ENCODE measurements around the gene PTGES3. TPM values are rescaled to one million over a fixed set of nuclear protein-coding genes. Genes with fewer than 3 reads are reported as not detected.
"Not testable (repeated sequence)": the region's sequence is repeated elsewhere in the genome, so short reads cannot be mapped to it uniquely, and the experiment has no call there.

Gene PTGES3
- total RNA-seq, 2 donors from 2014 or later = 27.4 to 56.0 TPM

DNA sequence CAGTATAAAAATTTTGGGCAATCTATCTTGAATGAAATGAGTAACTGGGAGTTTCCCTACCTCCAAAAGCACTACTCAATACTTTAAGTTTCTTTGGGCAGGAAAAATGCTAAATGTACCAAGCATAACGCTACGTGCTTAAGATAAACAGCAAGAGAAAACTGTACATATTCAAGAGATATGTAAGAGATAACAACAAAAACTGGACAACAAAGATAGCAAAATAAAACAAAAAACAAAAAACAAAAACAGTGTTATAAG is 20.0 kb downstream of the PTGES3 start:
- Histone ChIP-seq H3K27ac (no peak overlapping the region), H3K36me3 (replicated peaks in 1 of 2; ENCODE audit: insufficient read depth in 1 of 2, low read depth in 2 of 2) (peaks cover 4 to 36% of the 10 kb centered on the region in 2 donors), H3K4me3 (no peak overlapping the region), H3K9me3 (no peaks in the 10 kb centered on the region), H3K27me3 (no peaks in the 10 kb centered on the region), H3K4me1 (peaks cover 26% of the 10 kb centered on the region)
- 52 to 65% methylated on average over 2 of the region's 2 CpGs for WGBS, 2 donors
- intact Hi-C loops (cut with DNase I) = no loop called here
- ATAC-seq (no peak), DNase-seq (no peak)
- no peak for TF ChIP-seq POLR2A (IDR thresholded peaks at IDR 0.05)
- TF ChIP-seq, protein P1, sequence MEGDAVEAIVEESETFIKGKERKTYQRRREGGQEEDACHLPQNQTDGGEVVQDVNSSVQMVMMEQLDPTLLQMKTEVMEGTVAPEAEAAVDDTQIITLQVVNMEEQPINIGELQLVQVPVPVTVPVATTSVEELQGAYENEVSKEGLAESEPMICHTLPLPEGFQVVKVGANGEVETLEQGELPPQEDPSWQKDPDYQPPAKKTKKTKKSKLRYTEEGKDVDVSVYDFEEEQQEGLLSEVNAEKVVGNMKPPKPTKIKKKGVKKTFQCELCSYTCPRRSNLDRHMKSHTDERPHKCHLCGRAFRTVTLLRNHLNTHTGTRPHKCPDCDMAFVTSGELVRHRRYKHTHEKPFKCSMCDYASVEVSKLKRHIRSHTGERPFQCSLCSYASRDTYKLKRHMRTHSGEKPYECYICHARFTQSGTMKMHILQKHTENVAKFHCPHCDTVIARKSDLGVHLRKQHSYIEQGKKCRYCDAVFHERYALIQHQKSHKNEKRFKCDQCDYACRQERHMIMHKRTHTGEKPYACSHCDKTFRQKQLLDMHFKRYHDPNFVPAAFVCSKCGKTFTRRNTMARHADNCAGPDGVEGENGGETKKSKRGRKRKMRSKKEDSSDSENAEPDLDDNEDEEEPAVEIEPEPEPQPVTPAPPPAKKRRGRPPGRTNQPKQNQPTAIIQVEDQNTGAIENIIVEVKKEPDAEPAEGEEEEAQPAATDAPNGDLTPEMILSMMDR (IDR thresholded peaks at IDR 0.05) = no peak

DNA sequence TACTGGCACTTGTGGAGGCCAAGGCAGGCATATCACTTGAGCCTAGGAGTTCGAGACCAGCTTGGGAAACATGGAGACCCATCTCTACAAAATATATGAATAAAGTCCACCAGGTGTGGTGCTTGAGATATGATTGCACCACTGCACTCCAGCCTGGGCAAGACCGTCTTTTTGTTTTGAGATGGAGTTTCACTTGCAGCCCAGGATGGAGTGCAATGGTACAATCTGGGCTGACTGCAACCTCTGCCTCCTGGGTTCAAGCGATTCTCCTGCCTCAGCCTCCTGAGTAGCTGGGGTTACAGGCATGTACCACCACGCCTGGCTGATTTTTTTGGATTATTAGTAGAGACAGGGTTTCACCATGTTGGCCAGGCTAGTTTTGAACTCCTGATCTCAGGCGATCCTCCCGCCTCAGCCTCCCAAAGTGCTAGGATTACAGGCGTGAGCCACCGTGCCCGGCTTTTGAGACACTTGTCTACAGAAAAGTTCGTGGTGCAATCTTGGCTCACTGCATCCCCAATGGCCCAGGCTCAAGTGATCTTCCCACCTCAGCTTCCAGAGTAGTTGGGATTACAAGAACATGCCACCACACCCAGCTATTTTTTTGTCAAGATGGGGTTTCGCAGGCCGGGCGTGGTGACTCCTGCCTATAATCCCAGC is 26.0 kb downstream of the PTGES3 start:
- no peaks in the 10 kb centered on the region for H3K9me3 ChIP-seq
- no peak overlapping the region for H3K27ac ChIP-seq
- TF ChIP-seq, protein P1 (IDR thresholded peaks at IDR 0.05) = no peak
- TF ChIP-seq POLR2A (IDR thresholded peaks at IDR 0.05) = no peak
- WGBS, 2 donors = 89 to 90% methylated on average over 8 to 13 of the region's 13 CpGs
- H3K27me3 ChIP-seq = no peaks in the 10 kb centered on the region
- H3K4me1 ChIP-seq = no peaks in the 10 kb centered on the region
- peaks cover 0 to 23% of the 10 kb centered on the region in 2 donors for H3K36me3 ChIP-seq (replicated peaks in 1 of 2; ENCODE audit: insufficient read depth in 1 of 2, low read depth in 2 of 2)
- no peak overlapping the region for H3K4me3 ChIP-seq
- no peak for DNase-seq
- ATAC-seq = no peak
- intact Hi-C loops (cut with DNase I) = no loop called here

DNA sequence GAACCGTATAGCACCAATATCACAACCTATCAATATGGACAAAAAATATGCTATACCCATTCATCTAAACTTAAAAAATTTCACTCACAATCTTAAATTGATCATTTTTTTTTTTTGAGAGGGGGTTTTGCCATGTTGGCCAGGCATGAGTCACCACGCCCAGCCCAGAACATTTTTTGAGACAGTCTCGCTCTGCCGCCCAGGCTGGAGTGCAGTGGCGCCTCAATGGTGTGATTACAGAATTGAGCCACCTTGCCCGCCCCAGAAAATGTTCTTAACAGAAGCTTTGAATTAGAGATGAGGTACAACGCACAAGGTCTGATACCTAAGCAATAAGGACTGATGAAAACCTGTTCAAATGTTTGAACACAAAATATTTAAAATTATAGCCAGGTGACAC is 26.5 kb downstream of the PTGES3 start:
- TF ChIP-seq POLR2A (IDR thresholded peaks at IDR 0.05) = no peak
- Histone ChIP-seq H3K4me3 (no peak overlapping the region), H3K4me1 (no peaks in the 10 kb centered on the region), H3K36me3 (replicated peaks in 1 of 2; ENCODE audit: insufficient read depth in 1 of 2, low read depth in 2 of 2) (peaks cover 0 to 19% of the 10 kb centered on the region in 2 donors), H3K27ac (no peak overlapping the region), H3K9me3 (no peaks in the 10 kb centered on the region), H3K27me3 (no peaks in the 10 kb centered on the region)
- intact Hi-C loops (cut with DNase I) = no loop called here
- WGBS, 2 donors = 94 to 96% methylated on average over 7 of the region's 7 CpGs
- DNase-seq (no peak), ATAC-seq (no peak)

DNA sequence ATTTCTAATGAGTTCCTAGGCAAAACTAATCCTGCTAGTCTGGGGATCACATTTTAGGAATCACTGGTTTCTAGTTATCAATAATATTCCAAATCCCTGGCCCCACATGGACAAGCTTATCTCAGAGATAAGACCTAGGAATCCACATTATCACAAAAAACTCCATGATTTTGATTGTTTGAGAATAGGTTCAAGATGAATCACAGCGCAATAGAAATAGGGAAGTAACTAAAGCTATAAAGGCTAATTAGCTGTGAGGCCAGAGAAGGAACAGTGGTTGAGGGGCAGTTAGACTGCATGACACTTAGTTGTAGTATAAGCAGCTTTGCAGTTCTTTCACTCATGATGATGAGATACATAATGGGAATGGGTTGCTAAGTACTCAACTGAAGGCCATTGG is 29.2 kb downstream of the PTGES3 start:
- no peak overlapping the region for H3K27ac ChIP-seq
- no peak for DNase-seq
- TF ChIP-seq POLR2A (IDR thresholded peaks at IDR 0.05) = no peak
- TF ChIP-seq, protein P1 (IDR thresholded peaks at IDR 0.05) = no peak
- H3K4me3 ChIP-seq = no peak overlapping the region
- no peaks in the 10 kb centered on the region for H3K4me1 ChIP-seq
- intact Hi-C loops (cut with DNase I) = no loop called here
- ATAC-seq = no peak
- peaks cover 0 to 4% of the 10 kb centered on the region in 2 donors for H3K36me3 ChIP-seq (replicated peaks in 1 of 2; ENCODE audit: insufficient read depth in 1 of 2, low read depth in 2 of 2)
- no peaks in the 10 kb centered on the region for H3K27me3 ChIP-seq
- WGBS, 2 donors = 75 to 76% methylated on average over 1 of the region's 1 CpG
- H3K9me3 ChIP-seq = peaks cover 0 to 5% (median 0%) of the 10 kb centered on the region in 3 donors

DNA sequence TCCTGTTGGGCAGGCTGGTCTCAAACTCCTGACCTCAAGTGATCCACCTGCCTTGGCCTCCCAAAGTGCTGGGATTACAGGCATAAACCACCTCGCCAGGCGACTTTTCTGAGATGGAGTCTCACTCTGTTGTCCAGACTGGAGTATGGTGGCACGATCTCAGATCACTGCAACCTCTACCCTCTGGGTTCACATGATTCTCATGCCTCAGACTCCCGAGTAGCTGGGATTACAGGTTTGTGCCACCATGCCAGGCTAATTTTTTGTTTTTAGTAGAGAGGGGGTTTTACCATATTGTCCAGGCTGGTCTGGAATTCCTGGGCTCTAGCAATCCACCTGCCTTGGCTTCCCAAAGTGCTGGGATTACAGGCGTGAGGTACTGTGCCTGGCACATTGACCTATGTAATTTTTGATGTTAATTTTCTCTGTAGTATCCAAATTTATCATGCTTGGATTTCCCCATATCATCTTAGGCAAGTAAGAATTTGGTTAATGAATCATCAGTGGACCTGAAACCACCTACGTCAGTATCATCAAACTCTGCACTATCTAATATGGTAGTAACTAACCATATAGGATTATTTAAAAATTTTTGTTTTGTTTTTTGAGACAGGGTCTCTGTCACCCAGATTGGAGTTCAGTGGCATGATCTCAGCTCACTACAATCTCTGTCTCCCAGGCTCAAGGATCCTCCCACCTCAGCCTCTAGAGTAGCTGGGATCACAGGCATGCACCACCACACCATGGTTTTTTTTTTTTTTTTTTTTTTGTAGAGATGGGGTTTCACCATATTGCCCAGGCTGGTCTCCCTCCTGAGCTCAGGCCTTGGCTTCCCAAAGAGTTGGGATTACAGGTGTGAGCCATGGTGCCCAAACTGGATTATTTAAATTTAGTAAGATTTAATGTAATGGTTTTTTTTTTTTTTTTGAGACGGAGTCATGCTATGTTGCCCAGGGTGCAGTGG is 30.4 kb downstream of the PTGES3 start:
- Histone ChIP-seq H3K27me3 (no peaks in the 10 kb centered on the region), H3K36me3 (replicated peaks in 1 of 2; ENCODE audit: insufficient read depth in 1 of 2, low read depth in 2 of 2) (no peaks in the 10 kb centered on the region), H3K9me3 (peaks cover 0 to 5% (median 0%) of the 10 kb centered on the region in 3 donors), H3K4me3 (no peak overlapping the region), H3K4me1 (no peaks in the 10 kb centered on the region), H3K27ac (no peak overlapping the region)
- WGBS, 2 donors = 81 to 84% methylated on average over 7 of the region's 7 CpGs
- ATAC-seq (no peak), DNase-seq (no peak)
- intact Hi-C loops (cut with DNase I) = no loop called here
- TF ChIP-seq, protein P1 (IDR thresholded peaks at IDR 0.05) = no peak
- no peak for TF ChIP-seq POLR2A (IDR thresholded peaks at IDR 0.05)

DNA sequence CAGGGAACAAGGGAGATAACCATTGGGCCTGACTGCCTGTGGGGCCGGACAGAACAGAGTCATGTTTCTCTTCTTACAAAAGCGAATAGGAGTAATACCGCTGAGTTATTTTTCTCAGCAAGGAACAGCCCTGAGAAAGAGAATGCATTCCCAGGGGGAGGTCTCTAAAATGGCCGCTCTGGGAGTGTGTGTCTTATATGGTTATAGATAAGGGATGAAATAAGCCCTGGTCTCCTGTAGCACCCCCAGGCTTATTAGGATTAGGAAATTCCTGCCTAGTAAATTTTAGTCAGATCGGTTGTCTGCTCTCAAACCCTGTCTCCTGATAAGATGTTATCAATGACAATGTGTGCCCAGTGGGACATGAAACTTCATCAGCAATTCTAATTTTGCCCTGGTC is 34.3 kb downstream of the PTGES3 start:
- H3K4me3 ChIP-seq; H3K9me3 ChIP-seq; H3K27me3 ChIP-seq; H3K4me1 ChIP-seq; DNase-seq; H3K27ac ChIP-seq; intact Hi-C loops (cut with DNase I); ATAC-seq; H3K36me3 ChIP-seq (replicated peaks in 1 of 2; ENCODE audit: insufficient read depth in 1 of 2, low read depth in 2 of 2): not testable (repeated sequence)
- WGBS, 2 donors = 81 to 83% methylated on average over 5 of the region's 5 CpGs

DNA sequence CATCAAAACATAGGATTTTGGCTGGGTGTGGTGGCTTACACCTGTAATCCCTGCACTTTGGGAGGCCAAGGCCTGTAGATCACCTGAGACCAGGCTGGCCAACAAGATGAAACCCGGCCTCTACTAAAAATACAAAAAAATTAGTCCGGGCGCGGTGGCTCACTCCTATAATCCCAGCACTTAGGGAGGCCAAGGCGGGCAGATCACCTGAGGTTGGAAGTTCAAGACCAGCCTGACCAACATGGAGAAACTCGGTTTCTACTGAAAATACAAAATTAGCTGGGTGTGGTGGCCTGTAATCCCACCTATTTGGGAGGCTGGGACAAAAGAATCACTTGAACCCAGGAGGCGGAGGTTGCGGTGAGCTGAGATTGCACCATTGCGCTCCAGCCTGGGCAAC is 40.1 kb downstream of the PTGES3 start:
- intact Hi-C loops (cut with DNase I); H3K9me3 ChIP-seq; DNase-seq; H3K4me3 ChIP-seq; H3K36me3 ChIP-seq (replicated peaks in 1 of 2; ENCODE audit: insufficient read depth in 1 of 2, low read depth in 2 of 2); ATAC-seq; H3K27me3 ChIP-seq; H3K27ac ChIP-seq: not testable (repeated sequence)
- WGBS, 2 donors = 89 to 91% methylated on average over 9 of the region's 9 CpGs
- H3K4me1 ChIP-seq = peaks cover 24% of the 10 kb centered on the region

Data from body of pancreas (tissue), 4 donors.